HG03064 (cell line): ENCODE data around the gene LRRC3C.

Experiments
- ATAC-seq: cut with Tn5 transposase; IDR thresholded peaks from one replicate; pipeline ENCODE4 v1.9.1; 2021; ENCODE audit warnings: low read depth; ENCODE audit not compliant: unreplicated experiment

LRRC3C gene

DNA sequence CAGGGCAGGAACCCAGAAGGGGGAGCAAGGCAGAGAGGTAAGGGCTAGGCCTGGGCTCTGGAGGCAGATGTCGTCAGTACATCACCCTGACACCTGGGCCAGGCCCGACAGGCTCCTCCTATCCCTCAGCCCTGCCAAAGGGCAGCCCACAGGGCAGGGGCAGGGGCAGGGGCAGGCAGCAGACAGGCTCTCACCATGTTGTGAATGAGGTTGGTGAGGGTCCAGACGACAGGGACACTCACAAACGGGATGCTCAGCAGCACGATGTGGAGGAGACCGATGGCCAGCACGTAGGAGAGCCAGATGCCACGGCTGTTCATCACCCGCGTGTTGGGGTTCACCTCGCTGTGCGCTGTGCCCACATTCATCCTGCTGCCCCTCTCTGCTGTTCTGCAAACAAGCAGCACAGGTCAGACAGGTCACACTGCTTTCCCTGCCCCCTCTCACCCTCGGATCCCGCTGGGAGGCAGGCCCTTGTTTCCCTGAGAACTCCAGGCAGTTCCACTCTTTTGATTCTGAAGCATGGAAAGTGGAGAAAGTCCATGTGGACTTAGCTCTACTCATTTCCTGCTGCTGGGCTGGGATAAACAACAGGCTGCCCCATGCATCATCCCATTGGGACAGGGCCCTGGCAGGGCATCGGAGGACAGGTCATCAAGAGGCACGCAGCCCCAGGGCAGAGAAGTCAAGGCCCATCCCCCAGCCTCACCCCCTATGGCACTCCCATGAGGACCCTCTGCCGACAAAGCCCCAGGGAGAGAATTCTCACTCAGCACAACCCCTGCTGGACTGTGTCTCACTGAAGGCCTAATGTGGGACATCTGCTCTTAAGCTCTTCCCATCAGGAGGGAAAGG is 3.5 kb upstream of the LRRC3C start:
- ATAC-seq = no peak

DNA sequence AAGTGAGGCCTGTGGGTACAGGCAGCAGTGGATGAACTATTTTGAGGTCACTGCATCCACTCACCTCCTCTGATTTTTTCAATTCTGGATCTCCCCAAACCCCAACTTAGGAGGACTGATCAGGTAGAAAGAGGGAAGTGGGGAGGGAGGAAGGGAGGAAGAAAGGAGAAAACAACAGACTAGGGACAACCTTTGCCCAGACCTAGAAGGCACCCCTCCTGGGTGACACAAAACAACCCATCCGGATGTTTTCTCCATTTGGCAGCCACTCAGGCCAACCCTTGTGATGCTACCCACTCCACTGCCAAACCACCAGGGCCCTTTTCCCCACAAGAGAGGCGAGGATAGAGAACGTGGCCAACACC is 2.9 kb upstream of the LRRC3C start:
- no peak for ATAC-seq

- ATAC-seq = no peak
Observed at GRCh38 chr17:39925282-39926134, 2.0 kb upstream of the LRRC3C start.

DNA sequence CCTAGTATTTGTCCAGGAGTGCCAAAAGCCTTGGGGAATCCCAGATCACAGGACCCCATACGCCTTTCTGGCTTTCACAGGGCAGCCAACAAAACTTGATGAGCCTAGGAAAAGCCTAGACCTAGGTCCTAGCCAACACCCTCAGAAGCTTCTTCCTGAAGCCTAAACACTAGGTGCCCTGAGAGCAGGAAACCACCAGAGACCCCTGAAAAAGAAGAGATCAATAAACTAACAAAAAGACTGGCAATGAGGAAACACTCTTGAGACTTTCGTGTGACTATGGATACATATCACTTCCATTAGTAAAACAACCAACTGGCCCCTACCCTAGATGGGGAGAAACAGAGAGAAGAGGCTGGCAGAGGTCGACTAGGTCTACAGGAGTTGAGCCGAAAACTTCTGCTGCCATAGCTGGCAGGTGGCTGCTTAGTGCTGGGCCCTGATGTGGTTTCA is 1.4 kb upstream of the LRRC3C start:
- no peak for ATAC-seq

DNA sequence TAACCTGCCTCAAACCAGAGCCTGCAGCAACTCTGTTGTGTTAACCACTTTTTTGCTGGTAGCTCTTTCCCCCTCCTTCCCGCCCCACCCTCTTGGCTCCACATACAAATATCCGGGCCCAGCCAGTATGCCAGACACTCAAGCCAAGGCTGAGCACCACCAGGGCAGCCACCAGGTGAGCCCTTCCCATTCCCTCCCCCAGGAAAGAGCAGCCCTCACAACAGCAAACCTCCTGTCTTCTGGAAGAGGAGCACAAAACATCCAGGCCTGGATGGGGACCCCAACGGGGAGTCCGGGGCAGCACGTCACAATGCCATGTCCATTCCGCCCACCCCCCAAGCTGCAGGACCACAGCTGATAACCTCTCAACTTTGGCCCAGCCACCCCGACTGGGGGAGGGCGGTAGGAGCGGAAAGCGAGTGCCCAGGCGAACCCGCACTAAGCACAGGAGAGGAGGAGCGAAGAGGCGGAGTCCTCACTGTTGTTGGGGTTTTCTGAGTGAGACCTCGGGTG is 888 bp upstream of the LRRC3C start:
- no peak for ATAC-seq

DNA sequence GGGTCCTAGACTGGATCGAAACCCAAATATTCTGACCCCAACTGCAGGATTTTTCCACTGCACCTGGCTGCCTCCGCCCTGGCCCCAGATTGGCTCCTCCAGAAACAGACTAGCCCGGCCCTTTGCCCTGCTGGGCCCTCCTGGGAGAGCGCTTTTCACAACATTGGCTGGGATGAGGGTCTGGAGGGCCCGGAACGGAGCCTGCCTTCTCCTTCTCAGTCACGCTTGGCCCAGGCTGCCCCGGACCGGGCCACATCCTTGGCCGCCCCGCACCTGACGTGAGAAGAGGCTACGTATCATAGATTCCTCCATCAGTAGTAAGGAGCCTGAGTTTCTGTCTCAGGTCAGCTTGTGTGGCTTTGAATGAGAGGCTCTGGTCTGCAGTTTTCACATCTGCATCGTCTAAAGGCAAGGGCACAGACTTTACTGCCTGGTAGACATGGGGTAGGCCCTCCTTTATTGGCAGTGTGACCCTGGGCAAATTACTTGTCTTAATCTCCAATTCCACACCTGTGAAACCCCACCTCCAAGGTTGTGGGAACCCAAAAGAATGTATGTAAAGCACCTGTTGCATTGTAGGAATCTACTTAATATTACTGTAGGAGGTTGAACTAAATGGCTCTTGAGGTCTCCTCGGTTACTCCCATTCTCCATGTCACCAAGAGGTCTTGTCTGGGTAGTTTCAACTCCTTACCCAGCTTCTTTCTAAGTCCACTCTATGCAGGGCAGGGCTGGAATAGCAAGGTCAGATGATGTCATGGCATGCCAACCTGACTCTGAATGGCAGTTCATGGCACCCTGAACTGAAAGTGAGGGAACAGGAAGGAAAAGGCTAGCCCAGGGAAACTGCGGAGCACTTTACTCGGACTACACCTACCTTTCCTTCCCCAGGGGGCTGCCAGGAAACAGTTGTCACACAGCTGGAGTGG is 661 bp downstream of the LRRC3C start:
- ATAC-seq = no peak

DNA sequence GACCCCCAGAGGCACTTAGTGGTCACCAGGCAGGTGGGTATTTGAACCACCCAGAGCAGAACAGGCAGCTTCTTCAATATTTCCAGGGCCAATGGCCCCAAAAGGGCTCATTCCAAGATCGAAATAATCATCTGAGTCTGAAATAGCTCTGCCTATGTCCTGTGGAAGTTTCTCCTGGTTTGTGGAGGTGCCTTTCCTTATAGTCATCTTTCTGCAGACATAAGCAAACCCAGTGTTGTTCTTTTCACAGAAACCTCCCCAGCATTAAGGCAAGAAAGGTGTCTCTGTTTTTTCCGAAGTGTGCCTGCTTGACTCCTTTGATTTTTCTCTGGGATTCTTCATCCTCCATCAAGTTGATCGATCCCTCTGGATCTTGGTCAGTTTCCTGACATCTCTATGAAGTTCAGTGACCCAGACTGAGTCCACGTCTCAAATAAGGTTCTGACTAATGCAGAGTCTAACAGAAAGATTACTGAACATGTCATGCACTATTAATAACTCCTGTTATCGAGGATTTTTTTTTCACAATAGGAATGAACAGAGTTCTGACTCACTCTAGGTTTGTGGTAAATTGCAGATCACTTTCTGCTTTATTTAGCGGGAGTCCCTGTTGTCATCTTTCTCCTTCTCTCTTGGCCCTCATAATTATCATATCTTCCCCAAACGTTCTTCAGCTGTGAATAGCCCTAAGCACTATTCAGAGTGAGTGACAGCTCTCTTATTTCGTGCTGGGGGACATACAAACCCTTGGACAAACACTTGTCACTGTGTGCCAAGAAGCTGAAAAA is 1.5 kb downstream of the LRRC3C start:
- ATAC-seq = no peak

DNA sequence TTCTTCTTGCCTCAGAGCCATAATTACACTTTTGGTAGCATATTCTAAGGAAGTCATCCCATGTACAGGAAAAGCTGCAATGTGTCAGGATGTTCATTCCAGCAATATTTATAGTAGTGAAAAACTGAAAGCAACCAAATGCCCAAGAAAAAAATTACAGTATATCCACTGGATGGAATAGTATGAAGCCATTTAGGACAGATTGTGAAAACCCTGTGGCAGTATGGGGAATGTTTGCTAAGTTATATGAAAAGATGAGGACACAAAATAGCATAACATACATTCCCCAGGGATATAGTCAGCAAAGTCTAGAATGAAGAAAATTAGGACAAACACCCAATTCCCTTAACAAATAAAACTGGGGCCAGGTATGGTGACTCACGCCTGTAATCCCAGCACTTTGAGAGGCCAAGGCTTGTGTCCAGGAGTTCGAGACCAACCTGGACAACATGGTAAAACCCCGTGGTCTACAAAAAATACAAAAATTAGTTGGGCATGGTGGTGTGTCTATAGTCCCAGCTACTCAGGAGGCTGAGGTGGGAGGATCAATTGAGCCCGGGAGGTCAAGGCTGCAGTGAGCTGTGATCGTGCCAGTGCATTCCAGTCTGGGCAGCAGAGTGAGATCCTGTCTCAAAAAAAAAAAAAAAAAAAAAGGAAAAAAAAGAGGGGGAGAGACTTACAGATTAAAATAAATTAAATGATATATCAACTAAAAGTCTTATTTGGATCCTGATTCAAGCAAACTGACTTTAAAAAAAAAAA is 2.3 kb downstream of the LRRC3C start:
- no peak for ATAC-seq

DNA sequence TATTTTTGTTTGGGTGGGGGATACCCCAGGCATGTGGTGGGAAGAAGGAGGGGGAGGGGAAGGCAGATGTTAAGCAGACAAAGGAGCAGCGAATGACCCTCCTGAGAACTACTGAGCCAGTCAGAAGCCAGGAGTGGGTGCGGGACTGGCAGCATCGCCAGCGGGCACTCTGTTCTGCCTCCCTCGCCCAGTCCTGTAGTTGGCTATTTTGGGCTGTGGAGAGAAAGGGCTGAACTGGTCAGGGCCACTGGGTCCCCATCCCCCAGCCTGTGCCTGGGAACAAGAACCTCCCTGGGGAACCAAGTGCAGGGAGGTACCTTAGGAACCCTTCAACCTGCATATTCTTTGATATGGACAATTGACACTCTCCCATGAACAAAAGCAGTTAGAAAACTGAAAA is 6.4 kb downstream of the LRRC3C start:
- no peak for ATAC-seq

- ATAC-seq = no peak
Observed at GRCh38 chr17:39934324-39934723, 6.8 kb downstream of the LRRC3C start.

DNA sequence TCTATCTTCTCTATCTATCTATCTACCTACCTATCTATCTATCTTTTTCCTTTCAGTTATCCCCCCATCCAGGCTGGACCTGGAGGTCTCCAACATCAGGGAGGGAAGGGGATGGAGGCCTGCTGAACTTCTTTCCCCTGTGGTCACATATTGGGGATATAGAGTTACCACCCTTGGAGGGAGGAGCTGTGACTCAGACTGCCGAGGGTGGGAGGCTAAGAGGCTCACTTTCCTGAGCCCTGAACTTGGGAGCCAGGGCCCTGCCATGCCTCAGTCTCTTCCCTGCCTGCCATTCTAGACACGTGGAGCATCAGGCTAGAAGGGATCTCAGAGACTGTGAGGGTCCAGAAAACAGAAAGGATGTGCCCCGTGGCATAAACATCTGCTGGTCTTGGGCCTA is 8.4 kb downstream of the LRRC3C start:
- ATAC-seq = no peak

GRCh38 chr17:39937447-39937846 is 9.9 kb downstream of the LRRC3C start:
- no peak for ATAC-seq

- no peak for ATAC-seq
Observed at GRCh38 chr17:39938140-39938869, 10.8 kb downstream of the LRRC3C start.

DNA sequence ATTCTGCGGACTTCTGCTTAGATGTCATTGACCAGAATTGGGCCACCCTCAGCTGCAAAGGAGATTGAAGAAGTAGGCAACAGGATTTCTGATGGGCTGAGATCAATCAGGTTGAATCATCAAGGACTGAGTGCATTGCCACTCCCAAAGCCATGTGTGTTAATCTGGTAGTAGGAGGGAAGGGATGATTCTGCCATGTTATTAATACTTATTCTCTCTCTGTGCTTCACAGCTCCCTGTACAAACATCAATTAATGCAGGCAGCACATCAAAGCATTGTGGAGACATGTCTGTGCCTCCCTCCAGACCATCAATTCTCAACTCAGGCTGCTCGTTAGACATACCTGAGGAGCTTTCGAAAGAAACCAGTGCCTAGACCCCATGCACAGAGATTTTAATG is 11.6 kb downstream of the LRRC3C start:
- ATAC-seq = no peak

DNA sequence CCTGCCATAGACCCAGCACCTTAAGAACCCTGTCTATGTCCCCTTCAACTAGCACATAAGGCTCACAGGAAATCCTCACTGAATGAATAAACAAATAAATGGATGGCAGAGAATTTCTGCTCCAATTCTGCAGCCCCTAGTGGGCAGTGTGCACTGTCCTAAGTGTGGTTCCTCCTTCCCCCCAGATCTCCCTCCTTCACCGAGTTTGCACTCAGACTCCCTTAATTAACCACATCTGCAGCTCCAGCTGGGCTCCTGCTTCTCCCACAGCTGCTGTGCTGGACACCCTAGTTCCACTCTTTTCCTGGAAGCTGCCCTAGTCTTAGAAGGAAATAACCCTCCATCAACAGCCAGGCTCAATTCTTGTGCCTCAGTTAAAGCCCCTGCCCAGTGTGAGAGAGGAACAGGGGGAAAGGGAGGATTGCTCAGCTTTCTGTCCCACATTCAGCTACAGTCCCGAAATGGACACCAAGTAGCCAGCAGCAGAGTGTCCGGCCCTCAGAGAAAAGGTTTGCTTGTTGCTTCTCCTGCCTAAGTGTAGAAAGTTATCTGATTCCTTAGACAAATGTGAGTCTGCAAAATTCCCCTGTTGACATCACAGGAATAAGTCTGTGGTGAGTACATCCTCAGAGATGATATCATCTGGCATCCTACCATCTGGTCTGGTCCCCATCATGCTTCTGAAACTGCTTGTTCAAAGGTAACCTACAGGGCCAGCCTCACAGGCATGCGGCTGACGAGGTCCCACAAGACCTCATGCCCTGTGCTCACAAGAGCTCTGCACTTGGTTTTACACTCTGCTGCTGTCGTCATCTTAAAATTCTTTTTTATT is 12.3 kb downstream of the LRRC3C start:
- no peak for ATAC-seq

GRCh38 chr17:39943702-39944392 is 16.3 kb downstream of the LRRC3C start:
- no peak for ATAC-seq

- ATAC-seq = no peak
Observed at GRCh38 chr17:39944393-39944711, 16.8 kb downstream of the LRRC3C start.
